ENCODE data around the gene EVA1C.
"Not testable (repeated sequence)": the region's sequence is repeated elsewhere in the genome, so short reads cannot be mapped to it uniquely, and the experiment has no call there.

Gene EVA1C

DNA sequence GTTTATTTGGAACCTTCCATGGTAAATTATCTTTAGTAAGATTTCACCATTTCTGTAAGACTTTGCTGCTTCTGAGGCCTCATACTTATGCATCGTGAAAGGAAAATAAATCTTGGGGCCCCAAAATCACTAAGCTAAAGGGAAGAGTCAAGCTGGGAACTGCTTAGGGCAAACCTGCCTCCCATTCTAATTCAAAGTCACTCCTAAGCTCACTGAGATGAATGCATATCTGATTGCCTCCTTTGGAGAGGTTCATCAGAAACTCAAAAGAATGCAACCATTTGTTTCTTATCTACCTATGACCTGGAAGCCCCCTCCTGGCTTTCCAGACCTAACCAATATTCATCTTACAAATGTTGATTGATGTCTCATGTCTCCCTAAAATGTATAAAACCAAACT, 149.0 kb downstream of the EVA1C start:
- H3K27ac Mint-ChIP-seq; H3K36me3 Mint-ChIP-seq; H3K9me3 Mint-ChIP-seq; H3K27me3 Mint-ChIP-seq; DNase-seq (ENCODE audit: low spot score in 2 of 2); ATAC-seq (ENCODE audit: low read depth); H3K4me1 Mint-ChIP-seq; H3K4me3 Mint-ChIP-seq: not testable (repeated sequence)

DNA sequence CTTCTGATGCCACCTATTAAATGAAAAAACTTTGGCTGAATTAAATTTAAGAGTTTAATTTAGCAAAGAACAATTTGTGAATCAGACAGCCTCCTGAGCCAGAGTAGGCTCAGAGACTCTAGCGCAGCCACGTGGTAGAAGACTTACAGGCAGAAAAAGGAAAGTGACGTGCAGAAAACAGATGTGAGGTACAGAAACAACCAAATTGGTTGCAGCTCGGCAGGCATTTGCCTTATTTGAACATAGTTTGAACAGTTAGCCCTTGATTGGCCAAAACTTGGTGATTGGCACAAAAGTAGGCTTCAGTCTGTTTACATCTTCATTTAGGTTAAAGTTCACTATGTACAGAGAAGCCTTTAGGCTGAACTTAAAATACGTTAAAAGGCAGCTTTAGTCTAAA, 149.9 kb downstream of the EVA1C start:
- peaks cover 5% of the 10 kb centered on the region for H3K9me3 Mint-ChIP-seq
- H3K27me3 Mint-ChIP-seq = peaks cover 5% of the 10 kb centered on the region
- no peak for DNase-seq (ENCODE audit: low spot score in 2 of 2)
- no peak overlapping the region for H3K27ac Mint-ChIP-seq
- H3K36me3 Mint-ChIP-seq = no peaks in the 10 kb centered on the region
- no peaks in the 10 kb centered on the region for H3K4me1 Mint-ChIP-seq
- H3K4me3 Mint-ChIP-seq = no peak overlapping the region
- ATAC-seq (ENCODE audit: low read depth) = no peak

DNA sequence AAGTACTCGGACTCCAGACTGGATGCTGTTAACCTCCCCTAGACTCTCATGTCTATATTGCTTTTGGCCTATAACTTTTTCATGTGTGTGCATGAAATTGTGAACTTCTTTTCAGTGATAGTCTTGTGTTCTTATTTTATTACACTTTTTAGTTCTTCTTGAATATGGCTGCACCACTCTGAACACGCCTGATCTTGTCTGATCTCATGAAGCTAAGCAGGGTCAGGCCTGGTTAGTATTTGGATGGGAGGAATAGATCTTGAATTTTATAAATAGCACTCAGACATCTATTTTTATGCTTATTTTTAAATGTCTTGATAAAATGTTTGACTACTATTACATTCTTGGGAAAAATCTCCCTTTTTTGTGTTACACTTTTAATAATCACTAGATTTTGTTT, 150.4 kb downstream of the EVA1C start:
- Mint-ChIP-seq H3K27me3 (peaks cover 4% of the 10 kb centered on the region), H3K4me1 (no peaks in the 10 kb centered on the region), H3K9me3 (peaks cover 5% of the 10 kb centered on the region), H3K4me3 (no peak overlapping the region), H3K27ac (no peak overlapping the region), H3K36me3 (no peaks in the 10 kb centered on the region)
- DNase-seq (ENCODE audit: low spot score in 2 of 2) = no peak
- no peak for ATAC-seq (ENCODE audit: low read depth)

Data from memory B cell (primary cell).